Sigmoid colon (tissue), 7 donors: ENCODE results near the gene NAA25. TPM values are rescaled to one million over a fixed set of nuclear protein-coding genes. Genes with fewer than 3 reads are reported as not detected.

Experiments used
- DNase-seq: peaks from one replicate; pipeline ENCODE4 v3.0.0-alpha.2; 2019
- H3K27ac ChIP-seq, 4 donors: fragments of 200-600 bp; sonication (generic); one replicate each; pipeline ENCODE4 v1.5.1; 2016 to 2019; ENCODE audit warnings: mild to moderate bottlenecking in 1 of 4
- H3K27me3 ChIP-seq, 3 donors: fragments of 200-600 bp; sonication (generic); one replicate each; pipeline ENCODE4 v1.5.1; 2019; ENCODE audit warnings: mild to moderate bottlenecking in 1 of 3
- H3K36me3 ChIP-seq, 4 donors: fragments of 200-600 bp; sonication (generic); one replicate each; pipeline ENCODE4 v1.5.1; 2016 to 2019
- H3K4me1 ChIP-seq, 4 donors: fragments of 200-600 bp; sonication (generic); one replicate each; pipeline ENCODE4 v1.5.1; 2017 to 2019
- H3K4me3 ChIP-seq, 4 donors: fragments of 200-600 bp; sonication (generic); one replicate each; pipeline ENCODE4 v1.5.1; 2017 to 2019; ENCODE audit warnings: mild to moderate bottlenecking in 2 of 4, moderate library complexity in 1 of 4
- H3K9me3 ChIP-seq, 4 donors: fragments of 200-600 bp in 3 of 4; sonication (generic) in 3 of 4; one replicate each; pipeline versions ENCODE4 v1.5.1 to v1.6.1; 2013 to 2019
- CTCF ChIP-seq, 4 experiments: fragments of 450-650 bp in 3 of 4; fragments of 200-600 bp in 1 of 4; IDR thresholded peaks; one replicate each; pipeline ENCODE4 v1.5.1; 2016 to 2019; ENCODE audit warnings: antibody characterized with exemption in 4 of 4, mild to moderate bottlenecking in 3 of 4, moderate library complexity in 2 of 4
- EP300 ChIP-seq, 4 donors: sonication (generic); formaldehyde crosslinking; IDR thresholded peaks; one replicate each; pipeline ENCODE4 v1.6.1; 2017; ENCODE audit warnings: antibody characterized with exemption in 4 of 4
- POLR2A ChIP-seq, 2 donors: fragments of 450-650 bp; IDR thresholded peaks; one replicate each; pipeline ENCODE4 v1.6.1; 2016; ENCODE audit warnings: antibody characterized with exemption in 2 of 2, mild to moderate bottlenecking in 2 of 2, moderate library complexity in 2 of 2
- POLR2AphosphoS5 ChIP-seq, 4 donors: sonication (generic); formaldehyde crosslinking; IDR thresholded peaks; one replicate each; pipeline ENCODE4 v1.6.1; 2017; ENCODE audit warnings: antibody characterized with exemption in 4 of 4
- WGBS, 2 donors: extraction: QIAGEN DNeasy Blood & Tissue Kit; methylation state at CpG; one replicate each; pipeline ENCODE4 v1.1.7; 2013; 5-methylcytosine and 5-hydroxymethylcytosine counted together
- intact Hi-C: fragments of 100-400 bp; cut with DNase I; formaldehyde crosslinking; loops from one replicate; pipeline ENCODE4 v1.15.1; 2023
- polyA plus RNA-seq, 3 donors: library from polyadenylated mRNA; stranded (reverse); fragments of 200-250 nt; gene quantifications; one replicate each; pipeline ENCODE4 v1.2.3, GENCODE V29; 2013
- total RNA-seq, 4 donors: library from RNA; depleted of rRNA; stranded (reverse); fragments of >200 nt; gene quantifications; one replicate each; pipeline ENCODE4 v1.1.0, GENCODE V29; 2016
- donor health status: healthy with polysubstance abuse.
- donor health status: Bipolar disorder and iron deficiency.
- donor health status: healthy.

Gene NAA25
- total and polyA plus RNA-seq, 7 donors, result 0.60 to 26.6 (median 21.6) TPM

DNA sequence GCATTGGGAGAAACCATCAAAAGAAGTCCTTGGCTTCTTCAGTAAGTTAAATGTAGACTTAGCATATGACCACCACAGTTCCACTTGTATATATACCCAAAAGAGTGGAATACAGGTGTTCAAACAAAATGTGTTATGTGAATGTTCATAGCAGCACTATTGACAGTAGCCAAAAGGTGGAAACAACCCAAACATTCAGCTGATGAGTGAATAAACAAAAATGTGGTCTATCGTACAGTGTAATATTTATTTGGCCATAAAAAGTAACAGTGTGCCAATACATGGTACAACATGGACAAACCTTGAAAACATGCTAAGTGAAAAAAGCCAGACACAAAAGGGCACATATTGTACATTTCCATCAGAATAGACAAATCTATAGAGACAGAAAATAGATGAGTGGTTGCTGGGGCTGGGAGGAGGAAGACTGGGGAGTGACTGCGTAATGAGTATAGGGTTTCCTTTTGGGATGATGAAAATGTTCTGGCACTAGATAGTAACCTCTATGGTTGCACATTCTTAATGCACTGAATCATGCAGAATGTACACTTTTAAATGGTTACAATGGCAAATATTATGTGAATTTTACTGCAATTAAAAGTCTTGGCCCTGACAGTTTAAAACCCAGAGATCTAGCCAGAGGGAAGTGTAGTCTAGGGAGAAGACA is 89.9 kb downstream of the NAA25 start:
- 58 to 75% methylated on average over 2 of the region's 2 CpGs for WGBS, 2 donors
- no peaks in the 10 kb centered on the region for H3K27me3 ChIP-seq
- no peak for DNase-seq
- no peak overlapping the region for H3K4me3 ChIP-seq
- H3K36me3 ChIP-seq, result peaks cover 0 to 77% (median 13%) of the 10 kb centered on the region in 4 donors
- peak overlapping the region in 1 of 4 donors; percentile 36 for H3K27ac ChIP-seq
- no peak for TF ChIP-seq POLR2A (IDR thresholded peaks at IDR 0.05)
- no peak for TF ChIP-seq EP300 (IDR thresholded peaks at IDR 0.05)
- no peak for TF ChIP-seq CTCF (IDR thresholded peaks at IDR 0.05)
- TF ChIP-seq POLR2AphosphoS5 (IDR thresholded peaks at IDR 0.05), result no peak
- no peaks in the 10 kb centered on the region for H3K9me3 ChIP-seq
- peaks cover 0 to 33% (median 21%) of the 10 kb centered on the region in 4 donors for H3K4me1 ChIP-seq
- intact Hi-C loops, result no loop called here

DNA sequence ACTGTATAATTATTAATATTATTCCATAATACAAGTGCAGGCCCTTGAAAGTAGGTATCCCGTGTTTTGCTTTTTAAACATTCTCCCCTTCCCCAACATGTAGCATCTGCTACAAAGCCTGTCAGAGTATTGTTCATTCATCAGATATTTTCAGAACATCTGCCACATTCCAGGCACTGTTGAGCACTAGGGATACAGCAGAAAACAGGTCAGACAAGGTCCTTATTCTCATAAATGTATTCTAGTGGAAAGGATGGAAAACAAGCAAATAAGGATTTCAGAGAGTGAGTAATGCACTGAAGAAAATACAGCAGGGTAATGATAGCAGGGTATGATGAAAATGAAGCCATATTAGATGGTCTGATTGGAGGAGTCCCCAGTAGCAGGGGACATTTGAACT is 91.5 kb downstream of the NAA25 start:
- TF ChIP-seq POLR2AphosphoS5 (IDR thresholded peaks at IDR 0.05), result no peak
- no peak for TF ChIP-seq EP300 (IDR thresholded peaks at IDR 0.05)
- TF ChIP-seq CTCF (IDR thresholded peaks at IDR 0.05), result no peak
- TF ChIP-seq POLR2A (IDR thresholded peaks at IDR 0.05), result no peak
- WGBS, 2 donors, result 89 to 90% methylated on average over 1 of the region's 1 CpG
- Histone ChIP-seq H3K4me3 (no peak overlapping the region), H3K27ac (no peak overlapping the region), H3K36me3 (peaks cover 0 to 61% (median 5%) of the 10 kb centered on the region in 4 donors), H3K9me3 (no peaks in the 10 kb centered on the region), H3K4me1 (peaks cover 0 to 35% (median 27%) of the 10 kb centered on the region in 4 donors), H3K27me3 (no peaks in the 10 kb centered on the region)
- intact Hi-C loops, result no loop called here
- no peak for DNase-seq

GRCh38 chr12:112015938-112016337 is 92.6 kb downstream of the NAA25 start:
- no peaks in the 10 kb centered on the region for H3K27me3 ChIP-seq
- H3K4me1 ChIP-seq, result peaks cover 0 to 46% (median 37%) of the 10 kb centered on the region in 4 donors
- no peak overlapping the region for H3K4me3 ChIP-seq
- H3K27ac ChIP-seq, result no peak overlapping the region
- no peak for TF ChIP-seq CTCF (IDR thresholded peaks at IDR 0.05)
- no peak for TF ChIP-seq POLR2A (IDR thresholded peaks at IDR 0.05)
- TF ChIP-seq EP300 (IDR thresholded peaks at IDR 0.05), result no peak
- no peak for TF ChIP-seq POLR2AphosphoS5 (IDR thresholded peaks at IDR 0.05)
- no peak for DNase-seq
- H3K36me3 ChIP-seq, result peaks cover 0 to 51% (median 4%) of the 10 kb centered on the region in 4 donors
- 96 to 97% methylated on average over 6 of the region's 6 CpGs for WGBS, 2 donors
- no peaks in the 10 kb centered on the region for H3K9me3 ChIP-seq
- intact Hi-C loops, result no loop called here

GRCh38 chr12:112013601-112014402 is 94.8 kb downstream of the NAA25 start:
- peaks cover 0 to 43% (median 34%) of the 10 kb centered on the region in 4 donors for H3K4me1 ChIP-seq
- peak in 1 of 4 experiments; percentile 36 for TF ChIP-seq CTCF (IDR thresholded peaks at IDR 0.05)
- TF ChIP-seq POLR2AphosphoS5 (IDR thresholded peaks at IDR 0.05), result peak in 3 of 4 donors; percentile 50 to 75 (median 58)
- TF ChIP-seq EP300 (IDR thresholded peaks at IDR 0.05), result no peak
- peak in 1 of 2 donors; percentile 14 for TF ChIP-seq POLR2A (IDR thresholded peaks at IDR 0.05)
- WGBS, 2 donors, result 2% methylated on average over 54 of the region's 54 CpGs
- no peaks in the 10 kb centered on the region for H3K27me3 ChIP-seq
- DNase-seq, result peak; percentile 78
- H3K27ac ChIP-seq, result peak overlapping the region; percentile 92 to 97 (median 96)
- intact Hi-C loops, result loop anchor here (5.0 kb wide), 3 partner anchors 67 to 172 kb away; partner anchors contain the start of genes MAPKAPK5 and TRAFD1
- peak overlapping the region; percentile 83 to 100 (median 95) for H3K4me3 ChIP-seq
- peaks cover 0 to 33% (median 0%) of the 10 kb centered on the region in 4 donors for H3K36me3 ChIP-seq
- no peaks in the 10 kb centered on the region for H3K9me3 ChIP-seq
